ENCODE data around the gene MX1. TPM values are rescaled to one million over a fixed set of nuclear protein-coding genes. Genes with fewer than 3 reads are reported as not detected.

MX1 gene
- total RNA-seq, 2 experiments from 2014 or later: 682 to 702 TPM

- DNase-seq: no peak
- Mint-ChIP-seq H3K36me3 (ENCODE audit: low read depth) (peaks cover 95% of the 10 kb centered on the region), H3K9me3 (no peaks in the 10 kb centered on the region), H3K27me3 (no peaks in the 10 kb centered on the region), H3K27ac (no peak overlapping the region), H3K4me1 (peaks cover 2% of the 10 kb centered on the region), H3K4me3 (no peak overlapping the region)
- ChIA-PET CTCF (no interaction called here), POLR2A (no interaction called here)
These were observed 27.8 kb upstream of the MX1 start for GRCh38 chr21:41398251-41398650.

GRCh38 chr21:41398831-41399230, 27.2 kb upstream of the MX1 start:
- CTCF ChIA-PET: no interaction called here
- H3K4me1 Mint-ChIP-seq: peaks cover 2% of the 10 kb centered on the region

GRCh38 chr21:41399246-41399800, 26.7 kb upstream of the MX1 start:
- Mint-ChIP-seq H3K27me3 (no peaks in the 10 kb centered on the region), H3K27ac (no peak overlapping the region), H3K9me3 (no peaks in the 10 kb centered on the region), H3K4me1 (peaks cover 2% of the 10 kb centered on the region), H3K36me3 (ENCODE audit: low read depth) (peaks cover 95% of the 10 kb centered on the region), H3K4me3 (no peak overlapping the region)
- no peak for DNase-seq
- POLR2A ChIA-PET: no interaction called here
- CTCF ChIA-PET: no interaction called here

More at GRCh38 chr21:41398831-41399230, 27.2 kb upstream of the MX1 start:
- POLR2A ChIA-PET: no interaction called here
- Mint-ChIP-seq H3K36me3 (ENCODE audit: low read depth) (peaks cover 95% of the 10 kb centered on the region), H3K27ac (no peak overlapping the region), H3K9me3 (no peaks in the 10 kb centered on the region), H3K27me3 (no peaks in the 10 kb centered on the region), H3K4me3 (no peak overlapping the region)
- DNase-seq: no peak

GRCh38 chr21:41402231-41402630, 23.8 kb upstream of the MX1 start:
- Mint-ChIP-seq H3K27ac (no peak overlapping the region), H3K27me3 (no peaks in the 10 kb centered on the region), H3K4me1 (no peaks in the 10 kb centered on the region), H3K4me3 (no peak overlapping the region), H3K36me3 (ENCODE audit: low read depth) (peaks cover 89% of the 10 kb centered on the region), H3K9me3 (no peaks in the 10 kb centered on the region)
- no peak for DNase-seq
- ChIA-PET POLR2A (no interaction called here), CTCF (interaction anchor here (1.6 kb wide), 1 partner anchor 9 kb away, joined by 4 read pairs; no protein-coding TSS in a partner anchor)

- POLR2A ChIA-PET: no interaction called here
- H3K4me1 Mint-ChIP-seq: no peaks in the 10 kb centered on the region
- no peaks in the 10 kb centered on the region for H3K27me3 Mint-ChIP-seq
- DNase-seq: no peak
- no peak overlapping the region for H3K4me3 Mint-ChIP-seq
- H3K36me3 Mint-ChIP-seq (ENCODE audit: low read depth): peaks cover 89% of the 10 kb centered on the region
- no peaks in the 10 kb centered on the region for H3K9me3 Mint-ChIP-seq
- H3K27ac Mint-ChIP-seq: no peak overlapping the region
- CTCF ChIA-PET: interaction anchor here (1.6 kb wide), 1 partner anchor 8 kb away, joined by 4 read pairs; no protein-coding TSS in a partner anchor
These were observed 23.2 kb upstream of the MX1 start for GRCh38 chr21:41402796-41403195.

- no peaks in the 10 kb centered on the region for H3K27me3 Mint-ChIP-seq
- H3K27ac Mint-ChIP-seq: no peak overlapping the region
- peaks cover 89% of the 10 kb centered on the region for H3K36me3 Mint-ChIP-seq (ENCODE audit: low read depth)
- no peak overlapping the region for H3K4me3 Mint-ChIP-seq
- no peak for DNase-seq
- no peaks in the 10 kb centered on the region for H3K9me3 Mint-ChIP-seq
- ChIA-PET POLR2A (no interaction called here), CTCF (no interaction called here)
- H3K4me1 Mint-ChIP-seq: no peaks in the 10 kb centered on the region
These were observed 22.7 kb upstream of the MX1 start for GRCh38 chr21:41403331-41403730.

GRCh38 chr21:41403966-41404365, 22.1 kb upstream of the MX1 start:
- H3K4me3 Mint-ChIP-seq: no peak overlapping the region
- H3K27me3 Mint-ChIP-seq: no peaks in the 10 kb centered on the region
- H3K9me3 Mint-ChIP-seq: no peaks in the 10 kb centered on the region
- POLR2A ChIA-PET: no interaction called here
- no peak overlapping the region for H3K27ac Mint-ChIP-seq
- no peaks in the 10 kb centered on the region for H3K4me1 Mint-ChIP-seq
- DNase-seq: no peak
- CTCF ChIA-PET: no interaction called here
- H3K36me3 Mint-ChIP-seq (ENCODE audit: low read depth): peaks cover 89% of the 10 kb centered on the region

- H3K4me3 Mint-ChIP-seq: no peak overlapping the region
- peaks cover 89% of the 10 kb centered on the region for H3K36me3 Mint-ChIP-seq (ENCODE audit: low read depth)
- no peaks in the 10 kb centered on the region for H3K9me3 Mint-ChIP-seq
- CTCF ChIA-PET: no interaction called here
- no peak overlapping the region for H3K27ac Mint-ChIP-seq
- no peak for DNase-seq
- H3K4me1 Mint-ChIP-seq: no peaks in the 10 kb centered on the region
- H3K27me3 Mint-ChIP-seq: no peaks in the 10 kb centered on the region
- POLR2A ChIA-PET: interaction anchor here (0.9 kb wide), 1 partner anchor 21 kb away, joined by 3 read pairs; the partner anchor contains the start of gene MX1
These were observed 20.7 kb upstream of the MX1 start for GRCh38 chr21:41405321-41405720.

GRCh38 chr21:41406340-41406739, 19.7 kb upstream of the MX1 start:
- Mint-ChIP-seq H3K4me3 (no peak overlapping the region), H3K27ac (no peak overlapping the region), H3K36me3 (ENCODE audit: low read depth) (peaks cover 89% of the 10 kb centered on the region), H3K27me3 (peaks cover under 1% of the 10 kb centered on the region), H3K4me1 (peaks cover 5% of the 10 kb centered on the region), H3K9me3 (peaks cover 3% of the 10 kb centered on the region)
- POLR2A ChIA-PET: interaction anchor here (0.9 kb wide), 1 partner anchor 20 kb away, joined by 3 read pairs; the partner anchor contains the start of gene MX1
- no peak for DNase-seq
- CTCF ChIA-PET: no interaction called here

- Mint-ChIP-seq H3K9me3 (peaks cover 14% of the 10 kb centered on the region), H3K36me3 (ENCODE audit: low read depth) (peaks cover 90% of the 10 kb centered on the region), H3K27me3 (peaks cover 13% of the 10 kb centered on the region), H3K27ac (no peak overlapping the region), H3K4me1 (peaks cover 9% of the 10 kb centered on the region), H3K4me3 (no peak overlapping the region)
- peak; percentile 9 for DNase-seq
- ChIA-PET CTCF (no interaction called here), POLR2A (interaction anchor here (1.0 kb wide), 1 partner anchor 44 kb away, joined by 3 read pairs; no protein-coding TSS in a partner anchor)
These were observed 18.2 kb upstream of the MX1 start for GRCh38 chr21:41407541-41408460.

GRCh38 chr21:41410361-41410760, 15.7 kb upstream of the MX1 start:
- no peak overlapping the region for H3K27ac Mint-ChIP-seq
- H3K27me3 Mint-ChIP-seq: peaks cover 39% of the 10 kb centered on the region
- ChIA-PET CTCF (interaction anchor here (1.6 to 2.0 kb wide), 2 partner anchors 8 to 127 kb away, joined by 3 to 9 read pairs; no protein-coding TSS in a partner anchor), POLR2A (interaction anchor here (2.3 kb wide), 1 partner anchor 15 kb away, joined by 14 read pairs; the partner anchor contains the start of gene MX1)
- DNase-seq: no peak
- H3K4me1 Mint-ChIP-seq: peaks cover 9% of the 10 kb centered on the region
- peaks cover 74% of the 10 kb centered on the region for H3K36me3 Mint-ChIP-seq (ENCODE audit: low read depth)
- no peak overlapping the region for H3K4me3 Mint-ChIP-seq
- H3K9me3 Mint-ChIP-seq: peaks cover 26% of the 10 kb centered on the region

GRCh38 chr21:41410767-41411448, 15.1 kb upstream of the MX1 start:
- Mint-ChIP-seq H3K4me3 (no peak overlapping the region), H3K36me3 (ENCODE audit: low read depth) (peaks cover 74% of the 10 kb centered on the region), H3K27me3 (peaks cover 43% of the 10 kb centered on the region), H3K4me1 (peaks cover 9% of the 10 kb centered on the region), H3K27ac (no peak overlapping the region), H3K9me3 (peaks cover 26% of the 10 kb centered on the region)
- POLR2A ChIA-PET: interaction anchor here (0.7 to 2.3 kb wide), 4 partner anchors 12 to 41 kb away, joined by 3 to 14 read pairs (median 4); partner anchors contain the start of gene MX1
- peak; percentile 9 for DNase-seq
- CTCF ChIA-PET: interaction anchor here (1.2 to 2.4 kb wide), 6 partner anchors 7 to 127 kb away, joined by 3 to 9 read pairs (median 4); partner anchors contain the start of gene MX1
